HG03045 (cell line): ENCODE data around the gene SP1.
A peak's percentile ranks its signal among the peaks of the same experiment; 100 is the strongest.
"Not testable (repeated sequence)": the region's sequence is repeated elsewhere in the genome, so short reads cannot be mapped to it uniquely, and the experiment has no call there.

Source experiments
- ATAC-seq: cut with Tn5 transposase; IDR thresholded peaks from one replicate; pipeline ENCODE4 v1.9.1; 2021; ENCODE audit warnings: mild to moderate bottlenecking, moderate library complexity; ENCODE audit not compliant: unreplicated experiment

Gene SP1

DNA sequence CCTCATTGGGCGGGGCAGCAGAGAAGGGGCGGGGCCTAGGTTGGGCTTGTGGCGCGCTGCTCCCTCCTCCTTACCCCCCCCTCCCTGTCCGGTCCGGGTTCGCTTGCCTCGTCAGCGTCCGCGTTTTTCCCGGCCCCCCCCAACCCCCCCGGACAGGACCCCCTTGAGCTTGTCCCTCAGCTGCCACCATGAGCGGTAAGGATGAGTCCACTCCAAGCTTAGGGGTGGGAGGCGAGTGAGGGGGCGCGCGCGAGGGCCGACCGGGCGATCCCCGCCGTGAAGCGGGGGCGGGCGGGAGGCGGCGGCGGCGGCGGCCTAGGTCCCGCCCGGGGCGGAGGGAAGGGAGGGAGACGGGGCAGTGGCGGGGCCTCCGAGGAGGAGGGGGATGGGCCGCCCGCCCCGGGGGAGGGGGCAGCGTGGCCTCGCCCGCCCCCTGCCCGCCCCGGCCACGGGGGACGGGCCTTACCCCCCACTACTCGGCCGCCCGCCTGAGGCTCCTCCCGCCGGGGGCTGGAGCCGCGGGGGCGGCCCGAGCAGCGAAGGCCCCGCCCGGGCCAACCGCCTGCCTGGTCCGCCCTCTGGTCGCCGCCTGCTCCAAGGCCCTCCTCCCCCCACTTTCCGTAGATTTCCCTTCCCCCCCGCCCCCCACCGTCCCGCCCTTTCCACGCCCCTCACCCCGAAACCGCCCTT is at the start of gene SP1:
Gene SP1, plus strand, starts transcription at position 73 of the 690 bp plus-strand sequence. Its CDS starts 116 bp downstream, at position 189.
- ATAC-seq: peak; percentile 44

DNA sequence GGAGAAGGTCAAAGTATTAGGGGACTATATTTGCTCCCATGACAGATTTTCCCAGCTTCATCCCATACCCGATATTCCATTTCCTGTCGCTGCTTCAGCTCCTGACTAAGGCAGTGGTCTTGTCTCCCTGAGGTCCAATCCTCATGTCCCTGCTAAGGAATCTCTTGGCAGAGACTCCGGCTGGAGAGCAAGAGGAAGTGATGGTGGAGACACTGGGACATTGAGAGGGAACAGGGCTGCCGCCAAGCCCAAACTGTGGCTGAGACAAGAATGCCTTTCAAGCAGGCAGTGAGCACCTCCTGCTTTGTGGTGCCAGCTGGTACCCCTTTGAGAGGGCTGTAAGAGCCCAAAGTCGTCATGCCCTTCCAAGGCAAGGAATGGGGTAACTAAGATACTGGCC is 49.3 kb upstream of the SP1 start:
- ATAC-seq: no peak

DNA sequence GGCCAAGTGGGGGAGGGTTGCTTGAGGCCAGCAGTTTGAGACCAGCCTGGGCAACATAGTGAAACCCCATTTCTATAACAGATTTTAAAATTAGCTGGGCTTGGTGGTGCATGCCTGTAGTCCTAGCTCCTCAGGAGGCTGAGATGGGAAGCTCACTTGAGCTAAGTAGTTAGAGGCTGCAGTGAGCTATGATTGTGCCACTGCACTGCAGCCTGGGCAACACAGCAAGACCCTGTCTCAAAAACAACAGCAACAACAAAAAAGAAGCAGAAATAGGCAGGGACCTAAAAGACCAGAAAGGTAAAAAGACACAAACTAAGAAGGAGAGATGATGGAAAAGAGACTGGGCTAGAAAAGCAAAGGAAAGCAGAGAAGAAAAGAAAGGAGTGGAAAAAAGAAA is 47.6 kb upstream of the SP1 start:
- ATAC-seq: not testable (repeated sequence)

DNA sequence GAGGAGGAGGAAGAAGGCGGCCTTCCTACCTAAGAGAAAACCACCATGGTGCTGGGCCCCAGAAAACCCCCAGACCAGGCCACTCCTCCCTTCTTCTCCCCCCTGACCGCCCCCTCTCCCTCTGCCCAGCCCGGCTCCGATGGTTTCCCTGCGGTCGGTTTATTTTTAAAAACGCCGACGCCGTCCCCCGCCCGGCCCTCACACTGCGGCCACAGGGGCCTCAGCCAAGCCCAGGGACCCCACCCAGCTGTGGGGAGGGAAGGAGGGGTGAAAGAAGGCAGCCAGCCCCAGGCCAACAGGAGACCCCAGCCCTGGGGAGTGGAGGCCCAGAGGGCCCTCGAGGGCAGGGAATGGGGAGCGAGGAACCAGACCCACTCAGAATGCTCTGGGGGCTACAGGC is 47.2 kb upstream of the SP1 start:
- no peak for ATAC-seq

DNA sequence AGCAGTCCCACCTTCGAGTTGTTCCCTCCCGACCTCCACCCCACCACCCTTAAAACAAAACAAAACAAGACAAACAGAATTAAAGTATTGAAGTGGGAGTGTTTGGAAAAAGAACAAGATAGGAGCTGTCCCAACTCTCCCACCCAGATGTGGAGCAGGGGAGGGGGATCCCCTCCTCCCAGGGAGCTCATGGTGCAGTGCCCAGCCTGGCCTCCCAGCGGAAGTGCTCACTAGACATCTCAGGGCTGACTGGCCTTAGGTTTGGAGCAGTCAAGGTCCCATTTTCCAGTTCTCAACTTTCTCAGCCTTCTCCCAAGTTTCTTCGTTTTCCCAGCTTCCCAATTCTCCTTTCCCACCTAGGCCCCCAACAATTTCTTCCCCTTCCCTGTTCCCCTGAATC is 46.7 kb upstream of the SP1 start:
- ATAC-seq: no peak

DNA sequence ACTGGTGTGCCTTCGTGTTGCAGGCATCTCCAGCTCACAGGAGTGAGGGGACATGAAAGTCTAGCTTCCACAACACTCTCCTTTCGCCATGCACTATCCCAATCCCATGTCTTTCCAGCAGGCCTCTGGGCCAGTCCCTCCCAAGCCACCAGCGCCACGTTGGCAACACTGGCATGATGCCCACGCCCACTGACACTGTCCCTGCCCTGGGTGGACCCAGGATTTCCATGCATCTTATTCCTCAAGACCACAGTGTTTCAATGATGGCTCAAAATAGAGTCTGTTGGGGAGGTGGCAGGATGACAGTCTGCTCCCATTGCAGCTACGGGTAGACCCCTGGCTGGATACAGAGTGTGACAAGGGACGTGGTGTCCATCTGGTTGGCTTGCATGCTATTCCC is 46.1 kb upstream of the SP1 start:
- no peak for ATAC-seq

DNA sequence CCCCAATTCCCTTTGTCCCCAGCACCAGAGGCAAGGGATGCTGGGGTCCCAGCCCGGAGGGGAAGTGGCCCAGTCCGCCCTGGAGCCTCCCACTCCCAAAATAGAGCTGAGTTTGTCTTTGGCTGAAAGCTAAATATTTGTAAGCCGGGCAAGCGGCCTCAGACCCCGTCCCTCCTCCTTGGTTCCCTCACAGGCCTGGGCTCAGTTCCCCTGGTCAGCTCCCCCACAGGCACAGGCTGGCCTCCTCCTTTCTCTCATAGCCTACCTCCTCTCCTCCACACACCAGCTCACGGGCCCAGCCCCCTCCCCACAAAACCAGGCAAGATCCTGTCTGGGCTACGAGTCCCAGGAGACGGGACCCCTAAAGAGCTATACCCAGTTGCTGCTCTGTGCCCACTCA is 45.2 kb upstream of the SP1 start:
- ATAC-seq: no peak

DNA sequence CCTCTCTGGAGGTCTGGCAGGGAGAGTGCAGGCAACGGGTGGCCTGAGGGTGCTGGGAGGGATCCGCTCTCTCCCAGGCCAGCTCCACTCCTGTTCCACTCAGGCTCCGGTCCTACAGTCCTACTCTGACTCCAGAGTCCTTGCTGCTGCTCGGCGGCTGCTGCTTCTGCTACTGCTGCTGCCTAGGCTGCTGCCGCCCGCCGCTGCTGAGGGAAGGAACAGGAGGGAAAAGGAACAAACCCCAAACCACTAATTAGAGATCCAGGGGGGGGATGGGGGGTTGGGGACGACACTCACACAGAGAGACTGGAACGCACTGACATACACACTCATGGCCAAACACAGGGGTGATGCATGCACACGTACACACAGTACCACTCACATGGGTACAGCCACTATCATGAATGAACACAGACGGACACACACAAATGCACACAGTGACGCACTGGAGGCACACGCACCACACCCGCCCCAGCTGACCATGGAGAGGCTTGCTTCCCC is 43.7 kb upstream of the SP1 start, which contains the start of gene SP7:
Gene SP7, minus strand, starts transcription at position 174 of the 501 bp plus-strand sequence. CDS start 708 bp downstream, outside the sequence.
- no peak for ATAC-seq

DNA sequence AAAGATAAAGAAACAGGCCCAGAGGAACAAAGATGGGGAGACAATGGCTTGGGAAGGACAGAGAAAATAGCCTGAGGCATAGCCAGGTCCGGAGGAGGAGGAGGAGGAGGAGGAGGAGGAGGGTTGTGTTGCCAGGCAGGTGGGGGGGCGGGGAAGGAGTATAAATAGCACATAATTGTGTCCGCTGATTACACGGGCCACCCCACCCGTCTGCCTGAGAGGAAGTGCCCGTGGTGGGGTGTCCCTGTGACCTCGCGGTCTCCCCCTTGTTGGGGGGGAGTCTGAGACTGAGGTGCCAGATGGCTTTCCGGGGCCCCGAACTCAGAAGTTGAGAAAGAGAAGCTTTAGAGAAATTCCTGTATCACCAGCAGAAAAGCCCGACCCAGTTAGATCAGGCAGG is 42.0 kb upstream of the SP1 start:
- ATAC-seq: no peak

DNA sequence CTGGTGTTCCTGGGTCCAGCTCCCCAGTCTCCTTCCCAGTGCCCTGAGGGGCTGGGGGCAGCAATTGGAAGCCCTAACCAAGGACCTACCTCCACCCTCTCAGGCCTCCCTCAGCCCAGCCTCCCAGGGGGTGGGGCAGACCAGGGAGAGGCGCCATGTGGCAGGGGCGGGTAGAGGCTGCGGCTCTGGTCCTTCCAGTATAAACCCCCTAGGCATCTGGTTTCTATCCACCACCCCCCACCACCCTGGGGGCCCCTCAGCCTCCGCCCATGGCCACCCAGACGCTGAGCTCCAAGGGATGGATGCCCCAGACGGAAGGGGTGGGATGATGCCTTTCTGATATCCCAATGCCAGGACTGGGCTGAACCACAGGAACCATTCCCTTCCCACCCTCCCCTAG is 41.1 kb upstream of the SP1 start:
- no peak for ATAC-seq

DNA sequence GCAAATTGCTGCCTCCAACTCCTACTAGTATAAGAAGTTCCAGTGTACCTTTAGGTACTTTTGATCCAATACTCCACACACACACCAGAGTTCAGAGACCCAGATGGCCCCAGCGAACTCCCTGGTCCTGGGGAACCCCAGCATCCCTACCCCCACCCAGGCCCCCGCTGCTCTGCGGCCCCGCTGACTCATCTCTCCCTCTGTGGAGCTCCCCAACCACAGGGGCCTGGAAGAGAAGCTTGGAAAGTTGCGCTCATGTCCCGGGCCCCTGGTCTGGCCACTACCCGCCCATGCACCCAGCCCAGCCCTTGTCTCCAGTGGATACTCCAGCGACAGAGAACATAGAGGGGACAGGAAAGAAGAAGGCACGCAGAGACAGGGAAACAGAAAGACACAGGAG is 39.6 kb upstream of the SP1 start:
- no peak for ATAC-seq

DNA sequence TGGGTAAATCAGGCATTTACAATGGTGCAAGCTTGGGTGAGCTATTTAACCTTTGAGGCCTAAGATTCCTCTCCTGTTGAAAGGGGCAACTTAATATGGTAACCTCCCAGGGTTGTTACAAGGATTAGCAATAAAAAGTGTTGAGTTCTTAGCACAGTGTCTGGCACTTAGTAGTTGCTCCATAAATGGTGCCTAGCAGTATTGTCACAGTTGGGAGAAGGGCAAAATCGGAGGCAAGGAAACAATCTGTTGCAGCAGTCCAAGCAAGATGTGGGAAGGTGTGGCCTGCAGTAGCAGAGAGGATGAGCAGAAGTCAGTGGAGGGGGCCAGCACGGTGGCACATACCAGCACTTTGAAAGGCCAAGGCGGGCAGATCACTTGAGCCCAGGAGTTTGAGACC is 36.5 kb upstream of the SP1 start:
- ATAC-seq: no peak

DNA sequence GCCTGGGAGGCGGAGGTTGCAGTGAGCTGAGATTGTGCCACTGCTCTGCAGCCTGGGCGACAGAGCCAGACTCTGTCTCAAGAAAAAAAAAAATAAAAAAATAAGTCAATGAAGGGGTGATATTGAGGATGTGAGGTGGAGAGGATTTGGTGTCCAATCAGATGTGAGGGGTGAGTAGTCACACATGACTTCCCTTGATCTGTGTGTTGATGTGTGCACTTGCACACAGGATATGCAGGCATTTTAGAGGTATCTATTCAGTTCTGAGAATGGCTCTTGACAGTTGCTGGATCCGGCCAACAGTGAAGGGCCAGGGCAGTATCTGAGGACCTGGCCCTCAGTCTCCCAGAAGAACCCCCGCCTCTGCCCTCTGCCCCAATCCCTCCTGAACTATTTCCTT is 36.0 kb upstream of the SP1 start:
- ATAC-seq: no peak

DNA sequence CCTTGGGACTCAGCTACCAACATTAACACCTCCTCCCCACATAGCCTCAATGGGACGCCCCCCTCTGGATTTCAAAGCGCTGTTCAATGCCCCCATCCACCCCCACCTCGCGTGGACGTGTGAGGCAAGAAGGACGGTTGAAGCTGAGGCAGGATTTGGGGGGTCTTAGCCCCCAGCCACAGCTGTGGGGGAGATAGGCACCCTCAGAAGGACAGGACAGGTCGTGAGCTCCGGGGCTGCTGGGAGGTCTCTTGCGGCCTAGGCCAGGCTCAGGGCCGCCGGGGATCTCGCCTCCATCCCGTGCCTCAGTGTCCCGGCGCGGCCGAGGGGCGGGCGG is 35.5 kb upstream of the SP1 start:
- no peak for ATAC-seq

DNA sequence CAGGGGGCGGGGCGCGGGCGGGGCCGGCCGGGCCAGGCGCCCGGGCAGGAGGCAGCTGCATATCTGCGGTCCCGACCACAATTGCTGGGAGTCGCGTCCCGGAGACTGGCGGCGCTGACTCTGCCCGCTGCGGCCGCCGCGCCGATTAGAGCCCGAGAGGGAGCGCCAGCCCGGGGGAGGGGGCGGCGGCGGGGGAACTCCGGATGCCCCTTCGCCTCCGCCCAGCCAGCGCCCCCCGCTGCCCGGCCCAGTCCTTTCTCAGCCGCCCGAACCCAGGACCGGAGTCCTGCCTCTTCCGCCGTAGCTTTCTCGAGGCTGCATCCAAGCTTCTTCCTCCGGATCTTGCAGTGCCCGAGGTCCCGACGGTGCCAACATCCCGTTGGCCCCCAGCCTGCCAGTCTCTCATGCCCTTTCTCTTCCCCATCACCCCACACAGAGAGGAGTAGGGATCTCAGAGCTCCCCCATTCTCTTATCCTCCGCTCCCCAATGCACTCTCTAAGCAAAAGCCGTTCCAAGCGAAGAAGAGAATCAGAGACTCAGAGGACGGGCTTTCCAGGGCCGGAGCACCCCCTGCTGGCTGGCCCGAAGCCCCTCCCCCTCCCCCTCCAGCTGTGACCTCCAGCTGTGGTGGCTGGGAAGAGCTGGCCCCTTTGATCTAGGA is 35.0 kb upstream of the SP1 start:
- peak; percentile 53 for ATAC-seq

DNA sequence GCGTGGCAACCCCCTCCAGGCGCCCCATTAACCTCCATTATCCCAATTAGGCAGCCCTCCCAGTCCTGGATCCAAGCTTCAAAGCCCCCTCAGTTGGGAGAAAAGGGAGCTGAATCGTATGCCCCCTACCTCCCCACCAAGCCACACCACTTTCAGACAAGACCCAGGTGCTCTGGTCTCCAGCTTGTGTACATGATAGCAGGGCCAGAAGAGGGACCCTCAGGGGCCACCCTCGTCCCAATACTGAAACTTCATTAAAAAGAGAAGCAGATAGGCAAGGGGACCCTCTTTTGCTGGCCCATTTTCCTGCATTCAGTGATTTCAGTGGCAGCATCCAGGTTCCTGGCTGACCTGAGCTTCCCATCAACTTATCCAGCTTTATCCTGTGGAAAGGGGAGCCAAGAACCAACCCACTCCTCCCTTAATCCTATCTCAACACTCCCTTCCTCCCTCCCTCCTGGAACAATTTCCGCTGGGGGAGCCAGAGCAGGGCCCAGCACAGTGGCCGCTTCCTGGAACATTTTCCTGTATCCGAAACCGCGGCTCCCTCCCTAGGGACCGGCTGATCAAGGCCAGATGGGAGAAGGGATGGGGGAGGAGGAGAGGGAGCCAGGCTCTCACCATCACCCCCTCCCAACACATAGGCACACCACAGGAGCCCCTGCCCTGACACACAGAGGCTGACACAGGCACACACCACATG is 34.3 kb upstream of the SP1 start:
- ATAC-seq: no peak

DNA sequence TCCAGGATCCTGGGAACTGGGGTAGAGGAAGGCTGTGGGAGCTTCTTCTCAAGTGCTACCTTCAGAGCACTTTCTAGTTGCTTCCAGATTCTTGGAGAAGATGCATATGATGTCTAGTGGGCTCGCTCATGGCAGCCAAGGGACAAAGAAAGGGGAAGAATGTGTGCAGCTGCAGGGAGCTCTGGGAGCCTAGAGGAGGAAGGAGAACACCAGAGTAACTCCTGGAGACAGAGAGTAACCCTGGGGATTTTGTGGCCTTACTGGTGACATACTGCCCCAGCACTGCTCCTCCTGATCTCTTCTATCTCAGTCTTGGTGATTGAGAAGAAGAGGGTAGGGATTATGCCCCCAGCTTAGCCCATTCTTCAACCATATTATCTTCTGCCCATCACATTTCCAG is 33.5 kb upstream of the SP1 start:
- no peak for ATAC-seq

DNA sequence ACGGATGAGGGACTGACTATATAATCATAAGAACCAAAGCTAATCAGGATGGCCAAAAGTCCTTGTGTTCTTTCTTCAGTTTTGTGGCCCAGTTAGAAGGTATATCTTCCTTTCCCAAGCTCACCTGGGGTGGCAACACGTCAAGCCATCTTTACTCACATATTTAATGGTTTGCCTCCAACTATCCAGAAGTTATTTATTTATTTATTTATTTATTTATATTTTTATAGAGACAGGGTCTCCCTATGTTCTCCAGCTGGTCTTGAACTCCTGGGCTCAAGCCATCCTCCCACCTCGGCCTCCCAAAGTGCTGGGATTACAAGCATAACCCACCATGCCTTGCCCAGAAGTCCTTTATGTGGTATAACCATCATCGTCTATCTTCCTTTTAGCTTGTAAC is 32.1 kb upstream of the SP1 start:
- no peak for ATAC-seq

DNA sequence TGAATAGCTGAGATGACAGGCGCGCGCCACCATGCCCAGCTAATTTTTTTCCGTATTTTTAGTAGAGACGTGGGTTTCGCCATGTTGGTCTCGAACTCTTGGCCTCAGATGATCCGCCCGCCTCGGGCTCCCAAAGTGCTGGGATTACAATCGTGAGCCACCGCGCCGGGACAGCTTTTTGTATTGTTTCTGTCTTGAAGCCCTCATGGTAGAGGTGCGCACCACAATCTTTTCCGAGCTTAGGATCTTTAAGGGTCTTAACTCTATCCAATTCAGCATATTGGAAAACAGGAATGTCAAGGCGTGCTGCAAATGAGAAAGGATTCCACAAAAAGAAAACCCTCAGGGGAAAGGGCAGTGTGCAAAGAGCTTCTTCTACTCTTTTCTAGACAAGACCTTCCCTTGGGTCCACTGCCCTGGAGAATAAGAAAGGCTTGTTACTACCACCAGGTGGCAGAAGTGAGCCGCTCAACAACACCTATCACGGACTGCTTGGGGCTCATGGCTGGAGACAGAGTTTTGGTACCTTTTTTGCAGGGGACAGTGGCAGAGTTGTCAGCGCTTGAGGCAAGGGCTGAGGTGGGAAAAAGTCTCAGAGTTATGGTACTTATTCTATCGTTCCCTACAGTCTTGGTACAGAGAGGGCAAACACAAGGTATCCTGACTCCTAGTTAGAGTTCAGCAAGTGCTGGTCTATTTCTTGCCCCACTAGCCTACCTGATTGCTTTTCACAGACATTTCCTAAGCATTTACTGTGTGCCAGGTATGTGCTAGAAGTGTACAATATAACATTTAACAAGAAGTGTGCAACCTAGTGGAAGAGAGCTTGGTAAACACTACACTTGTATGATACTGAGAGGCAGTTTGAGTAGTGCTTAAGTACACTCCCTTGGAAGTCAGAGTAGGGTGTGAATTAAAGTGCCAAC is 27.4 kb upstream of the SP1 start:
- ATAC-seq: peak; percentile 79

DNA sequence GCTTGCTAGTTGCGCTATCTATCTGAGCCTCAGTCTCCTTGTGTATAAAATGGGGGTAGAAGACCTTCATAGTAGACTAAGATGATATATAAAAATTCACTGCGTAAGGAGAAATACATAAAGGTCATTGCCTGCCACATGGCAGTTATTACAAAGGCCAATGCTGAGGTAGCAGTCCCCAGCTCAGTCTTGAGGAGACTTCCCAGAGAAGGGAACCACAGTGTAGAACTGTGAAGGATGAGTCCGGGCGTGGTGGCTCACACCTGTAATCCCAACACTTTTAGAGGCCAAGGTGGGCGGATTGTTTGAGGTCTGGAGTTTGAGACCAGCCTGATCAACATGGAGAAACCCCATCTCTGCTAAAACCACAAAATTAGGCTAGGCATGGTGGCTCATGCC is 26.7 kb upstream of the SP1 start:
- ATAC-seq: no peak

DNA sequence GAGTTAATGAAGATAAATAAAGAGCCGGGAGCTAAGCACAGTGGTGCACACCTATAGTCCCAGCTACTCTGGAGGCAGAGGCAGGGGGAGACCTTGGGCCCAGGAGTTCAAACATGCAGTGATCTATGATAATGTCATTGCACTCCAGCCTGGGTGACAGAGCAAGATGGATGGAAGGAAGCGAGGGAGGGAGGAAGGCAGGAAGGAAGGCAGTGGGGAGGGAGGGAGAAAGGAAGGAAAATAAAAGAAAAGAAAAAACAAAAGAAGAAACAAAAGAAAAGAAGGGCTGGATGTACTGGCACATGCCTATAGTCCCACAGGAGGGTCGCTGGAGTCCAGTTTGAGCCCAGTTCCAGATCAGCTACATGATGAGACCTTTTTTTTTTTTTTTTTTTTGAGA is 24.9 kb upstream of the SP1 start:
- no peak for ATAC-seq
